H9 (cell line): Measurements from ENCODE around the gene DNAJC7. TPM values are rescaled to one million over a fixed set of nuclear protein-coding genes. Genes with fewer than 3 reads are reported as not detected.

Experiments
- DNase-seq: peaks from one replicate; pipeline ENCODE4 v3.0.0-alpha.2; 2017
- H2AFZ ChIP-seq: one replicate; pipeline ENCODE4 v1.6.1; 2013; ENCODE audit warnings: mild to moderate bottlenecking, low read length, control low read depth, moderate library complexity
- H2AK5ac ChIP-seq: 2 replicates; pipeline ENCODE4 v1.6.1; 2013; ENCODE audit warnings: low read length, control low read depth, mixed read lengths; ENCODE audit not compliant: insufficient read length
- H2BK120ac ChIP-seq: one replicate; pipeline ENCODE4 v1.6.1; 2013; ENCODE audit warnings: low read depth, mild to moderate bottlenecking, low read length, control low read depth, inconsistent platforms; ENCODE audit not compliant: poor library complexity, severe bottlenecking
- H2BK12ac ChIP-seq: 2 replicates; pipeline ENCODE4 v1.6.1; 2013; ENCODE audit warnings: low read length, control low read depth, mixed read lengths, low read depth; ENCODE audit not compliant: insufficient read length
- H2BK15ac ChIP-seq: 2 replicates; pipeline ENCODE4 v1.6.1; 2013; ENCODE audit warnings: low read depth, low read length, control low read depth
- H2BK20ac ChIP-seq: one replicate; pipeline ENCODE4 v1.6.1; 2013; ENCODE audit warnings: low read depth, mild to moderate bottlenecking, low read length, control low read depth, inconsistent platforms; ENCODE audit not compliant: poor library complexity, severe bottlenecking
- H2BK5ac ChIP-seq: 2 replicates; pipeline ENCODE4 v1.6.1; 2013; ENCODE audit warnings: low read length, control low read depth, mixed read lengths; ENCODE audit not compliant: insufficient read length
- H3K14ac ChIP-seq: 2 replicates; pipeline ENCODE4 v1.6.1; 2013; ENCODE audit warnings: low read length, control low read depth; ENCODE audit not compliant: insufficient read depth
- H3K18ac ChIP-seq: 2 replicates; pipeline ENCODE4 v1.6.1; 2013; ENCODE audit warnings: low read depth, mild to moderate bottlenecking, mixed read lengths, low read length, control low read depth; ENCODE audit not compliant: insufficient read length
- H3K23ac ChIP-seq: 2 replicates; pipeline ENCODE4 v1.6.1; 2013; ENCODE audit warnings: low read length, control low read depth, mixed read lengths, low read depth; ENCODE audit not compliant: insufficient read length
- H3K23me2 ChIP-seq: 2 replicates; pipeline ENCODE4 v1.6.1; 2013; ENCODE audit warnings: low read depth, mild to moderate bottlenecking, mixed read lengths, low read length, control low read depth; ENCODE audit not compliant: insufficient read length, poor library complexity, severe bottlenecking
- H3K27ac ChIP-seq: 2 replicates; pipeline ENCODE4 v1.5.1; 2013; ENCODE audit warnings: low read length, control low read depth, mixed read lengths, low read depth; ENCODE audit not compliant: insufficient read length
- H3K27me3 ChIP-seq: 2 replicates; pipeline ENCODE4 v1.6.1; 2013; ENCODE audit warnings: low read length, control low read depth, inconsistent platforms; ENCODE audit not compliant: insufficient read depth
- H3K4ac ChIP-seq: 2 replicates; pipeline ENCODE4 v1.6.1; 2013; ENCODE audit warnings: low read depth, mild to moderate bottlenecking, control low read depth, inconsistent platforms, low read length, moderate library complexity
- H3K4me1 ChIP-seq: 2 replicates; pipeline ENCODE4 v1.6.1; 2013; ENCODE audit warnings: low read length, control low read depth, inconsistent platforms; ENCODE audit not compliant: insufficient read depth
- H3K4me2 ChIP-seq: 2 replicates; pipeline ENCODE4 v1.6.1; 2013; ENCODE audit warnings: low read length, control low read depth, mixed read lengths; ENCODE audit not compliant: insufficient read length, insufficient read depth
- H3K56ac ChIP-seq: 2 replicates; pipeline ENCODE4 v1.6.1; 2013; ENCODE audit warnings: low read depth, mild to moderate bottlenecking, mixed read lengths, low read length, control low read depth; ENCODE audit not compliant: insufficient read length
- H3K79me1 ChIP-seq: 2 replicates; pipeline ENCODE4 v1.6.1; 2013; ENCODE audit warnings: low read depth, mild to moderate bottlenecking, moderate library complexity, low read length, control low read depth, inconsistent platforms; ENCODE audit not compliant: insufficient read depth, poor library complexity, severe bottlenecking
- H3K79me2 ChIP-seq: 2 replicates; pipeline ENCODE4 v1.6.1; 2013; ENCODE audit warnings: low read length, control low read depth, inconsistent platforms; ENCODE audit not compliant: insufficient read depth
- H3K9ac ChIP-seq: 2 replicates; pipeline ENCODE4 v1.6.1; 2013; ENCODE audit warnings: low read length, control low read depth, mixed read lengths; ENCODE audit not compliant: insufficient read length; ENCODE audit errors: extremely low read depth
- H3K9me3 ChIP-seq: one replicate; pipeline ENCODE4 v1.6.1; 2013; ENCODE audit warnings: low read depth, low read length, inconsistent platforms; ENCODE audit not compliant: control insufficient read depth
- H3T11ph ChIP-seq: one replicate; pipeline ENCODE4 v1.6.1; 2013; ENCODE audit warnings: mild to moderate bottlenecking, low read length, control low read depth, inconsistent platforms
- H4K20me1 ChIP-seq: one replicate; pipeline ENCODE4 v1.6.1; 2013; ENCODE audit not compliant: control insufficient read depth, insufficient read length, insufficient read depth
- H4K5ac ChIP-seq: 2 replicates; pipeline ENCODE4 v1.6.1; 2013; ENCODE audit warnings: low read depth, mild to moderate bottlenecking, mixed read lengths, low read length, control low read depth; ENCODE audit not compliant: insufficient read length
- H4K8ac ChIP-seq: replicated peaks from 2 replicates; pipeline ENCODE4 v1.6.1; 2013; ENCODE audit warnings: low read length, control low read depth, mixed read lengths, low read depth; ENCODE audit not compliant: insufficient read length
- H4K91ac ChIP-seq: 2 replicates; pipeline ENCODE4 v1.6.1; 2013; ENCODE audit warnings: low read depth, mild to moderate bottlenecking, moderate library complexity, mixed read lengths, low read length, control low read depth; ENCODE audit not compliant: insufficient read length
- H3K27ac Mint-ChIP-seq, 3 experiments: 2 replicates in 2 of 3; 3 replicates in 1 of 3; pipeline ENCODE4 v1.8.0; 2020 to 2021; ENCODE audit warnings: mixed read lengths in 3 of 3, mild to moderate bottlenecking in 1 of 3, moderate library complexity in 1 of 3
- H3K27me3 Mint-ChIP-seq: 2 replicates; pipeline ENCODE4 v1.8.0; 2021; ENCODE audit warnings: low read depth, mild to moderate bottlenecking, moderate library complexity, mixed read lengths
- H3K36me3 Mint-ChIP-seq, 3 experiments: 2 replicates in 2 of 3; 3 replicates in 1 of 3; pipeline ENCODE4 v1.8.0; 2020 to 2021; ENCODE audit warnings: low read depth in 3 of 3, mixed read lengths in 3 of 3; ENCODE audit not compliant: insufficient read depth in 1 of 3
- H3K4me1 Mint-ChIP-seq, 2 experiments: 2 replicates each; pipeline ENCODE4 v1.8.0; 2020; ENCODE audit warnings: mixed read lengths in 2 of 2
- H3K4me3 Mint-ChIP-seq, 2 experiments: 2 replicates in 1 of 2; 3 replicates in 1 of 2; pipeline ENCODE4 v1.8.0; 2020 to 2021; ENCODE audit warnings: mild to moderate bottlenecking in 2 of 2, mixed read lengths in 2 of 2, moderate library complexity in 1 of 2
- H3K9me3 Mint-ChIP-seq, 2 experiments: 2 replicates in 1 of 2; 3 replicates in 1 of 2; pipeline ENCODE4 v1.8.0; 2020; ENCODE audit warnings: mild to moderate bottlenecking in 2 of 2, mixed read lengths in 2 of 2, moderate library complexity in 1 of 2
- CTCF ChIP-seq: fragments of 200-600 bp; sonication (generic); conservative IDR thresholded peaks from 3 replicates; pipeline ENCODE4 v1.8.0; 2021; ENCODE audit warnings: antibody characterized with exemption, mild to moderate bottlenecking
- WGBS: extraction: QIAGEN DNeasy Blood & Tissue Kit; methylation state at CpG from one replicate; pipeline ENCODE4 v1.1.7; 2013; ENCODE audit warnings: missing lambda C conversion rate, low lambda C conversion rate, mixed read lengths; ENCODE audit not compliant: insufficient read length; ENCODE audit errors: extremely low coverage; 5-methylcytosine and 5-hydroxymethylcytosine counted together
- total RNA-seq: library from RNA; stranded (reverse); gene quantifications from 2 replicates; pipeline ENCODE4 v1.2.1, GENCODE V29; 2021

The DNAJC7 gene
- total RNA-seq, 1 experiment from 2014 or later, result 141 TPM

GRCh38 chr17:42062681-42063080 lies 45.4 kb upstream of the DNAJC7 start:
- H3K36me3 Mint-ChIP-seq, result no peaks in the 10 kb centered on the region
- Histone ChIP-seq H3K4me2 (no peak overlapping the region), H3K18ac (no peak overlapping the region), H3K27ac (no peak overlapping the region), H3K9me3 (no peaks in the 10 kb centered on the region), H2AFZ (no peak overlapping the region), H2BK15ac (no peak overlapping the region), H3K4me1 (no peaks in the 10 kb centered on the region), H4K5ac (no peak overlapping the region), H3K4ac (no peak overlapping the region), H2AK5ac (no peak overlapping the region), H4K91ac (no peak overlapping the region), H2BK12ac (no peak overlapping the region), H3K79me1 (no peaks in the 10 kb centered on the region), H3K27me3 (no peaks in the 10 kb centered on the region), H3K9ac (no peak overlapping the region), H3K23me2 (no peaks in the 10 kb centered on the region), H2BK20ac (no peak overlapping the region), H4K20me1 (peaks cover 3% of the 10 kb centered on the region), H4K8ac (no peak overlapping the region), H3T11ph (no peak overlapping the region), H3K79me2 (no peaks in the 10 kb centered on the region), H2BK120ac (no peak overlapping the region), H3K14ac (no peak overlapping the region), H2BK5ac (no peak overlapping the region), H3K56ac (no peak overlapping the region), H3K23ac (no peak overlapping the region)
- no CpG with 5 or more reads among the region's 14 CpGs for WGBS
- H3K9me3 Mint-ChIP-seq, result no peaks in the 10 kb centered on the region
- DNase-seq, result no peak
- H3K27me3 Mint-ChIP-seq, result peaks cover 3% of the 10 kb centered on the region
- no peak overlapping the region for H3K27ac Mint-ChIP-seq
- TF ChIP-seq CTCF, result no peak
- peaks cover 21 to 32% of the 10 kb centered on the region in 2 experiments for H3K4me1 Mint-ChIP-seq
- no peak overlapping the region for H3K4me3 Mint-ChIP-seq
